ENCODE measurements around the gene WDFY1. TPM values are rescaled to one million over a fixed set of nuclear protein-coding genes. Genes with fewer than 3 reads are reported as not detected.
"Not testable (repeated sequence)": the region's sequence is repeated elsewhere in the genome, so short reads cannot be mapped to it uniquely, and the experiment has no call there.

Gene WDFY1
- total RNA-seq, 1 donor from 2014 or later: 41.7 TPM

DNA sequence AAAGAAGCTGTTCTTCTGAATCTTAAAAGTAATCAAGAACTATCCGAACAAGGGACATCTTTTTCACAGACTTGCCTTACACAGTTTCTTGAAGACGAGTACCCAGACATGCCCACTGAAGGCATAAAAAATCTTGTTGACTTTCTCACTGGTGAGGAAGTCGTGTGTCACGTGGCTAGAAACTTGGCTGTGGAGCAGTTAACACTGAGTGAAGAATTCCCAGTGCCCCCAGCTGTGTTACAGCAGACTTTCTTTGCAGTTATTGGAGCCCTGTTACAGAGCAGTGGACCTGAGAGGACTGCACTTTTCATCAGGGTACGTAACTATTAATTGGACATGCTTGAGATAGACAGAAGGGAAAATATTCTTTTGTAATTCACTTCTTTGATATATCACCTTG lies 14.6 kb upstream of the WDFY1 start:
- no peak for DNase-seq (ENCODE audit: low spot score)

DNA sequence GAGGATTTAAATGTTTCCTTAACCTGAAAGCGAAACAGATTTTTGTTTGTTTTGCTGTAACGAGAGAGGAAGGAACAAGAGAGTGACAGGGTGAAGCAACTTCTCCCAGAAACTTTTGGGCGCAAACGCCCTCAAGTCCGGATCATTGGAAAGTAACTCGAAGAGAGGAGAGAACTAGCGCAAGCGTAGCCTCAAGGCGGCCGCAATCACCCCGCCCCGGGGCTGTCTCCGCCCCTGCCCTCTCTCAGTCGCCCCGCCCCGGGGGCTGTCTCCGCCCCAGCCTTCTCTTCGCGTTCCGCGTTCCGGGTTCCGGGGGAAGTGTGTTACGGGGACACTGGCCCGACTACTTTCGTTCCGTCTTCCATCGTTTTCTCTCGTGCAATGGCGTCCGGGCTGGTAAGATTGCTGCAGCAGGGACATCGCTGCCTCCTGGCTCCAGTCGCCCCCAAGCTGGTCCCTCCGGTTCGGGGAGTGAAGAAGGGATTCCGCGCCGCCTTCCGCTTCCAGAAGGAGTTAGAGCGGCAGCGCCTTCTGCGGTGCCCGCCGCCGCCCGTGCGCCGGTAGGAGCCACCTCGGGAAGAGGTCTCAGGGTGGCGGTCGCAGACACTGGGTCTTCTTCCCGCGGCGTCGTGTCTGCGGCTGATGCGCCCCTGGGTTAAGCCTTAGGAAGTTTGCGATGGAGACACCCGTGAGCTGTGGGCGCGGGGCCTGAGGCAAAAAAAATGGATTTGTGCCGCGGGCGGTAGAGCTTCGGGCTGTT lies 12.1 kb upstream of the WDFY1 start, which contains the start of gene MRPL44:
MRPL44 (plus strand) TSS at position 372 of the 760 bp plus-strand sequence; CDS start at position 382, 10 bp downstream.
- DNase-seq (ENCODE audit: low spot score): peak; percentile 99

GRCh38 chr2:223956300-223956699 lies 11.2 kb upstream of the WDFY1 start:
- DNase-seq (ENCODE audit: low spot score): no peak

- DNase-seq (ENCODE audit: low spot score): no peak
These were observed 9.3 kb upstream of the WDFY1 start for GRCh38 chr2:223954401-223954800.

DNA sequence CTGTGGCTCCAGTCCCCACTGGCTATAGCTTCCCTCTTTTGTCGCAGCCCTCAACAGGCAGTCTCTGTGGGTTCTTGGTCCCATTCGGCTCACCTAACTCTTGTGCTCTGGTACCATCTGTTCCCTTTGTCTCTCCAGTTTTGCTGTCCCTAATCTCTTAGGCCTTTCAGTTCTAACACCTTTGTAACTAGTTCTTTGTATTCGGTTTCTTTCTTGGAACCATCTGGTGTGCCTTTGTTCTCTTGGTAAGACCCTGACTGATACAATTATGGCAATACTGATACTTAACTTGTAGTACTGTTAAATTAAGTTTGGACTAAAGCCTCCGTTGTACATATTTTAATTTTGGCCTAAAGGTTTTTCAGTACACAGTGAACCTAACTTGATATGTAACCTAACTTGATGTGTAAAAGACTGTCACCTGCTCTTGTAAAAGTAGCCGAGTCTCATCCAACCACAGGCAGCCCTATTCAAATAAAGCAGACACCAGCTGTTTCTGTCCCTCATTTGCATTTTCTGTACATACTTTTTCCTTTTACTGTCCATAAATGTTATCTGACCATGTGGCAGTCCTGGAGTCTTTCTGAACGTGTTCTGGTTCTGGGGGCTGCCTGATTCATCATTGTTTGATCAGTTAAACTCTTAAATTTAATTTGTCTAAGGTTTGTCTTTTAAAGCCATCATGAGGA lies 7.3 kb upstream of the WDFY1 start:
- DNase-seq (ENCODE audit: low spot score): no peak

DNA sequence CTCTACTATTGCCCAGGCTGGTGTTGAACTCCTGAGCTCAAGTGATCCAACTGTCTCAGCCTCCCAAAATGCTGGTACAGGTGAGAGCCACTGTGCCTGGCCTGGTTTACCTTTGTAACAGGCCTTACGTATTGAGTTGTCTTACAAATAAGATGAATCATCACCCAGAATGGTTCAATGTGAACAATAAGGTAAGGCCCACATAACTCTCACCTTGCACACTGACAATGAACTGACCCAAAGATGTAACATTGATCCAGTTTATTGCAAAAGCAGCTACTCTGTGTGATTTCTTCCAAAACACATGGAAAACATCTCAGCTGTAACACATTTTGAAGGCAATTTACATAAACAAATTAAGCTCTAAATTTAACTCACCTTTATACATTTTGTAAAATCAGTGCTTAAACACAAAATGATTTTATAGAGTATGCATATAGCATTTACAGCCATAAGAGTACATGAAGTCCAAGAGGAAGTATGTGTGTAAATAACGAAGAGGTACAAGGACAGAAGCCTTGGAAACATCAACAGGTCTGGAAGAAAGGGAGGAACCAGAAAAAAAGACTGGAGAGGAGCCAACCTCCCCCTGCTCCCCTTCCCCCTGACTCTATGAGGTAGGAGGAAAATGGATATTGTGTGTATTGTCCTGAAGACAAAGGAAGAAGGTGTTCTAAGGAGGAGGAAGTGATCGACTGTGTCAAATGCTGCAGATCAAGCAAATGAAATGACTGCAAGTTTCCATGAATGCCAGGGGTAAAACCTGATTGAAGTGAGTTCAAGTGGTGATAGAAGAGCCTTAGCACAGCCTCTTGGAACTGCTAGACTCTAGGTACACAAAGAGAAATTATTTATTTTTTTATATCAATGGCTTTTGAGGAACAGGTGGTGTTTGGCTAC lies 5.6 kb upstream of the WDFY1 start:
- no peak for DNase-seq (ENCODE audit: low spot score)

GRCh38 chr2:223949241-223949840 lies 4.2 kb upstream of the WDFY1 start:
- no peak for DNase-seq (ENCODE audit: low spot score)

DNA sequence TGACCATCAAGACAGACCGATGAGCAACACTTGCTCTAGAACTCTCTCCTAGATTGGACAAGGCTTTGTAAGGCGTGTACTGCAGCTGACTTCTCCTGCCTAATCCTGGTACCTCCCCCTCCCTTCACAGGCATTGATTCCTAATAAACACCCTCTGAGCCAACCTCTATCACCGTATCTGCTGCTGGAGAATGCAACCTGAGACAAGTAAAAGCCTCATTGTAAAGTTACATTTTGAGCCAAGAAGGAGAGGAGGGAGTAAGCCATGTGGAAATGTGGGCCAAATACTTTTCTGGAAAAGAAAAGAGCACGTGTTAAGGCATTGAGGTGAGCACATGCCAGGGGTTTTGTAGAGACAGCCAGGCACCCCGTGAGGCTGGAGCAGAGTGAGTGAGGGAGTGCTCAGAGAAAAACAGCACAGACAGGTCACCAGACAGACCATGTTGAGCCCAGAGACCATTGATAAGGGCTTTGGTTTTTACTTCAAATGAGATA lies 2.6 kb upstream of the WDFY1 start:
- DNase-seq (ENCODE audit: low spot score): no peak

DNA sequence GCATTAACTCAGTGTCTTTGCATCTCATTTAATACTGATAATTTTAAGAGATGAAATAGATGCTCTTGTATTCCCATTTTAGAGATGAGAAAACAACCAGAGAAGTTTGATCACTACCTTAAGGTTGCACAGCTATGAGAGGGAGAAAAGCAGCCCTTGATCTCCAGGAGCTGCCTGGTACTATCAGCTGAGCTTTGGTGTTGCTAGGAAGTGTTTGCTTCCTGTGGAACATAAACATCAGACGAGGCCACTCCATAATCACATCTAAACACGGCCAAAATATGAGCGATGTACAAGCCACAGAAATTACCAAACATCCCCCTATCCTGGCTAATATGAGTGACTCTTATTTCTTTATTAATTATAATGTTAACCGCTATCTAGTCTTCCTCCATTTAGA lies 620 bp upstream of the WDFY1 start:
- DNase-seq (ENCODE audit: low spot score): no peak

- DNase-seq (ENCODE audit: low spot score): no peak
These were observed 901 bp downstream of the WDFY1 start for GRCh38 chr2:223944166-223944702.

- no peak for DNase-seq (ENCODE audit: low spot score)
These were observed 1.6 kb downstream of the WDFY1 start for GRCh38 chr2:223943561-223944008.

DNA sequence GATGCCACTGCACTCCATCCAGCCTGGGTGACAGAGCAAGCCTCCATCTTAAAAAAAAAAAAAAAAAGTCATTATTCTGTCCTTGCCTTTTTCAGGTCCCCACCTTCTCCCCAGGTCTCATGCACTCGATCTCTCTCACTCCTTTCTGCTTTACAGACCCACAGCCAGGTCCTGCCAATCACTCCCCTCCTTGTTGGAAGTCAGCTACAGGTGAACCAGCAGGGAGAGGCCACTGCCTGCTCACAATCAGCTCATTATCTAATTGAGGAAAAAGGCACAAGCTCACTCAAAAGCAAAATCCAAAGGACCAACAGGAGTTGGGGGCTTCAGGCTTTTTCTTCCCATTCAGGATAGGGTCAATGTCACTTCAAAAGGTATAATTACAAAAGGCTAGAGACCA lies 2.0 kb downstream of the WDFY1 start:
- DNase-seq (ENCODE audit: low spot score): no peak

- no peak for DNase-seq (ENCODE audit: low spot score)
These were observed 3.4 kb downstream of the WDFY1 start for GRCh38 chr2:223941579-223942277.

DNA sequence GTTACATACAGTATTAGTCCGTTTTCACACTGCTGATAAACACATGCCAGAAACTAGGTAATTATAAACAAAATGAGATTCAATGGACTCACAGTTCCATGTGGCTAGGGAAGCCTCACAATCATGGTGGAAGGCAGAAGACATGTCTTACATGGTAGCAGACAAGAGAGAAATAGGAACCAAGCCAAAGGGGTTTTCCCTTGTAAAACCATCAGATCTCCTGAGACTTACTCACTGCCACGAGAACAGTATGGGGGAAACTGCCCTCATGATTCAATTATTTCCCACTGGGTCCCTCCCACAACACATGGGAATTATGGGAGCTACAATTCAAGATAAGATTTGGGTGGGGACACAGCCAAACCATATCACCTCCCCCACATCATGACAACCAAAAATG lies 5.7 kb downstream of the WDFY1 start:
- not testable (repeated sequence) for DNase-seq (ENCODE audit: low spot score)

GRCh38 chr2:223937535-223937934 lies 7.6 kb downstream of the WDFY1 start:
- DNase-seq (ENCODE audit: low spot score): no peak

- no peak for DNase-seq (ENCODE audit: low spot score)
These were observed 8.2 kb downstream of the WDFY1 start for GRCh38 chr2:223936862-223937326.

- no peak for DNase-seq (ENCODE audit: low spot score)
These were observed 9.5 kb downstream of the WDFY1 start for GRCh38 chr2:223935459-223936125.

GRCh38 chr2:223934870-223935269 lies 10.3 kb downstream of the WDFY1 start:
- DNase-seq (ENCODE audit: low spot score): no peak

All from mesenteric fat pad (tissue), 1 donor.